GM12872 (cell line): ENCODE data around the gene LDLRAD2.

Source experiments
- TF ChIP-seq, protein P1 (sequence below): IDR thresholded peaks from 3 replicates; pipeline ENCODE4 v1.5.1; 2011; ENCODE audit warnings: low read depth, mild to moderate bottlenecking, low read length, moderate library complexity; ENCODE audit not compliant: insufficient read depth

Gene LDLRAD2

DNA sequence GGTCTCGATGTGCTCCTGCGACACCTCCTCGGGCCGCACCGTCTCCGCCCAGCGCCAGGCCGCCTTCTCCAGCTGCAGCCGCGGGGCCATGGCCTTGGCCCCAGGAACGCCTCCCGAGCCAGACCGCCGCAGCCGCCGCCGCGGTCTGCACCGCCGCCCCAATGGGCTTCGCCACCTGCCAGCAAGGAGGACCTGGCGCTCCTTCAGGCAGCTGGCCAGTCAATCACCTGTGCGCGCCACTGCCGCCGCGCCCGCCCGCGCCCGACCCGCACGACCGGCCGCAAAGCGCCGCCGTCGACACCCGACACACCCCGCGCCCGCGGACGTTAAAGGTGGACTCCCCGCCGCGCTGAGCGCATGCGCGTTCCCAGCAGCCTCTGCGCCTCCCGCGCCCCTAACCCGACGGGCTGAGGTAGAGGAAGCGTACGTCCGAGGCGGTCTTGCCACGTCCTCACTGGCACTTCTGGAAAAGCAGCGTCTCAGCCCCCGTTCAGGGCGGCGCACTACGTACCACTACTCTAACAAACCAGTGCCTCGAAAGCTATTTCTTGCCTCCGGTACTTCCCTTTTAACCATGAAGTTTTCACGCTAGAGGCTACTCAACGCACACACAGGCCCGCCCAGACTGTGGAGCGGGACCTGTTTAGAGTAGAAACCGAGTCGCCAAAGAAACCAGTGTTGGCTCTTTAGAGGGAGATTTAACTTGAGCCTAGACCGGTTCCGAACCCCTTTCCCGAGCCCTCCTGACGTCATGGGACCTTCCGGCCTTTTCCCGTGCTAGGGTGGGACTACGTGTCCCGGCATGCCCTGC lies 29.0 kb upstream of the LDLRAD2 start, which contains the start of gene USP48:
TSS of gene USP48 (minus strand) at position 282 of the 811 bp plus-strand sequence. CDS start at position 90, 192 bp downstream.
- TF ChIP-seq, protein P1, sequence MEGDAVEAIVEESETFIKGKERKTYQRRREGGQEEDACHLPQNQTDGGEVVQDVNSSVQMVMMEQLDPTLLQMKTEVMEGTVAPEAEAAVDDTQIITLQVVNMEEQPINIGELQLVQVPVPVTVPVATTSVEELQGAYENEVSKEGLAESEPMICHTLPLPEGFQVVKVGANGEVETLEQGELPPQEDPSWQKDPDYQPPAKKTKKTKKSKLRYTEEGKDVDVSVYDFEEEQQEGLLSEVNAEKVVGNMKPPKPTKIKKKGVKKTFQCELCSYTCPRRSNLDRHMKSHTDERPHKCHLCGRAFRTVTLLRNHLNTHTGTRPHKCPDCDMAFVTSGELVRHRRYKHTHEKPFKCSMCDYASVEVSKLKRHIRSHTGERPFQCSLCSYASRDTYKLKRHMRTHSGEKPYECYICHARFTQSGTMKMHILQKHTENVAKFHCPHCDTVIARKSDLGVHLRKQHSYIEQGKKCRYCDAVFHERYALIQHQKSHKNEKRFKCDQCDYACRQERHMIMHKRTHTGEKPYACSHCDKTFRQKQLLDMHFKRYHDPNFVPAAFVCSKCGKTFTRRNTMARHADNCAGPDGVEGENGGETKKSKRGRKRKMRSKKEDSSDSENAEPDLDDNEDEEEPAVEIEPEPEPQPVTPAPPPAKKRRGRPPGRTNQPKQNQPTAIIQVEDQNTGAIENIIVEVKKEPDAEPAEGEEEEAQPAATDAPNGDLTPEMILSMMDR, result no peak

DNA sequence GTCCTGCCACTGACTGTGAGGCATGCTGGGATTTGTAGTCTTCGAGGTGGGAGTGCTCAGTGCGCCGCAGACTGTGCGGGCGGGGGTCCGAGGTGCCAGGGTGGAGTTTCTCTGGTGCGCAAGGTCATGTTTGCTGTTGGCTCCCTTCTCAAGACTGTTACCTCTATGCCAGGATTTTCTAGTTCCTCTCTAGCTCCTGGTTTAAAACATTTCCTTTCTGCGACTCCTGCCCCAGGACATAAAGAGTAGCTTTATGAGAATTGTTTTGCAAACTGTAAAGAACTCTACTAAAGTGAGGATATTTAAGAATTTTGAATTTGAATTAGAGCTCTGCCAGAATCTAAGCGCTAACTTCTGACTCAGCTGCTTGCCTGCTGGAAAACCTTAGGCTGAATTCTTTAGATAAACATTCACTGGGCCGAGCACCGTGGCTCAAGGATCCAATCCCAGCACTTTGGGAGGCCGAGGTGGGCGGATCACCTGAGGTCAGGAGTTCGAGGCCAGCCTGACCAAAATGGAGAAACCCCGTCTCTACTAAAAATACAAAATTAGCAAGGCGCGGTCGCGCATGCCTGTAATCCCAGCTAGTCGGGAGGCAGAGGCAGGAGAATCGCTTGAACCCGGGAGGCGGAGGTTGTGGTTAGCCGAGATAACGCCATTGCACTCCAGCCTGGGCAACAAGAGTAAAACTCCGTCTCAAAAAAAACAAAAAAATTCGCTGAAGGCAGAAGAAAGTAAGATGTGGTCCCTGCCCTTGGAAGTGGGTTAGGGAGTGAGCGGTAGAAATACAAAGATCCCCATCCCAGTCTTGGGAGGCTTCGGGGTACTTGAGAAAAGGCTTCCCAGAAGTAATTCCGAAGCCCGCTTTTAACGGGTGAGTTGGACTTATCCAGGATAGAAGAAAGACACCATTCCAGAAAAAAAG lies 28.1 kb upstream of the LDLRAD2 start:
- TF ChIP-seq, protein P1, result no peak

DNA sequence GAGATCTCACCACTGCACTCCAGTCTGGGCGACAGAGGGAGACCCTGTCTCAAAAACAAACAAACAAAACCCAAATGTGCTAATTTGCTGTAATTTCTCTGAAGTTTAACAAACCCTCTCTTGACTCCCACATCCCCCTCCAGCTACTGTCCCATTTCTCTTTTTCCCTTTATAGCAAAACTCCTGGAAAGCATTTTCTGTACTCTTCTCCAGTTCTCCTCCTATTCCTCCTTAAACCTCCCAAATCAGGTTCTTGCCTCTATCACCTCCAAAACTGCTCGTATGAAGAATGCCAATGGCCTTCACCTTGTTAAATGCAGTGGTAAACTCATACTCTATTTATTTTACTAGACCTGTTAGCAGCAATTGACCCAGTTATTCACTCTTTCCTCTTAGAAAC lies 25.4 kb upstream of the LDLRAD2 start:
- TF ChIP-seq, protein P1, result no peak

DNA sequence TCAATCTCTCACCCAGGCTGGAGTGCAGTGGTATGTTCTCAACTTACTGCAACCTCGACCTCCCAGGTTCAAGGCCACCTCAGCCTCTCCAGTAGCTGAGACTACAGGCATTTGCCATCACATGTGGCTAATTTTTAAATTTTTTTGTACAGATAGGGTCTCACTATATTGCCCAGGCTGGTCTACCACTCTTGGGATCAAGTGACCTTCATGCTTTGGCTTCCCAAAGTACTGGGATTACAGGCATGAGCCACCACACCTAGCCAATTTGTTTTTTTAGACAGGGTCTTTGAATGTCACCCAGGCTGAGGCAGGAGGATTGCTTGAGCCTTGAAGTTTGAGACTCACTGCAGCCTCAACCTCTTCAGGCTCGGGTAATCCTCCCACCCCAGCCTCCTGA lies 19.0 kb upstream of the LDLRAD2 start:
- TF ChIP-seq, protein P1, result no peak

DNA sequence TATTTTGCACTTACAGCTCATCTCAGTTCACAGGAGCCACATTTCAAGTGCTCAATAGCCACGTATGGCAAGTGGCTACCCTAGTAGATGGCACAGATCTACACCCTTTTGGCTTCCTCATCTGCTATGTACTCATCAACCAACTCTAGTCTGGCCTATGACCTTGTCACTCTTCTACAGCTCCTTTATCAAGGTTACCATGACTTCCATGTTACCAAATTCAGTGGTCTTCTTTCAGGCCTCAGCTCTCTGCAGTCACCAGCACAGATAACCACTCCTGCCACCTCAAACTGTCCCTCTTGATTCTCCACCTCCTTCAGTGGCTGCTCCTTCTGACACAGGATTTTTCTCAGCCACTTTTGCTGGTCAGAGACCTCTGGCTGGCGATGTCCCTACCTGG lies 17.4 kb upstream of the LDLRAD2 start:
- TF ChIP-seq, protein P1, result no peak

DNA sequence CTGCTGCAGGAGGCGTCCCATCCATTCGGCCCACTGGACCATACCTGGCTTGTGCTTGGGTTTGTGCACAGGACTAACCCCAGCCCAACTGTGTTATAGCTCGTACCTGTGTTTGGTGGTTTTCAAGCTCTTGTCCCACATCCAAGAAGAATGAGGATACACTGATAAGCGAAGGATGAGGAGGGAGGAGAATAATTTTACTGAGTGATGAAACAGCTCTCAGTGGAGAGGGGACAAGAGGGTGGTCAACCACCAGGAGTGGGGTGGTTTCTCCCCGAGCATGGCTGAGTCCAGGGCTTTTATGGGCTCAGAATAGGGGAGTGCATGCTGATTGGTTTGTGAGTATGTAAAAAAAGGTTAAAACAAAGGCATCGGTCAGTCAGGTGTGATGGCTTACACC lies 17.0 kb upstream of the LDLRAD2 start:
- TF ChIP-seq, protein P1, result no peak

DNA sequence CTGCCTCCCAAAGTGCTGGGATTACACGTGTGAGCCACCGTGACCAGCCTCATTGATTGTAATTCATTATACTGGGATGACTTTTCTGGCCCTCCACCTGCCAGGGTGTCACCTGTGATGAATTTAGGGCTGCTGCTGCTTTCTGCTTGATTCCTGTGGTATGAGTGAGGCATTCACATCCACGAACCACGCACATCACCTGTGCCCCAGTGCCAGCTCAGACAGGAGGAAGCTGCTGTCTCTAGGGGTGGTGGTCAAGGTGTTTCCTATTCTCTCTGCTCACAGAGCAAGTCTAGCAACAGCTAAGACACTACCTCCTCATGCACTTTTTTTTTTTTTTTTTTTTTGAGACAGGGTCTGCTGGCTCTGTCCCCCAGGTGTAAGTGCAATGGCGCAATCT lies 12.3 kb upstream of the LDLRAD2 start:
- TF ChIP-seq, protein P1, result no peak
